NCI-H128 (cell line): ENCODE results near the gene CRTC2.

Experiments
- DNase-seq: peaks from one replicate; lab custom pipeline; 2025; ENCODE audit not compliant: unreplicated experiment; lab: John Stamatoyannopoulos, UW

Gene CRTC2

DNA sequence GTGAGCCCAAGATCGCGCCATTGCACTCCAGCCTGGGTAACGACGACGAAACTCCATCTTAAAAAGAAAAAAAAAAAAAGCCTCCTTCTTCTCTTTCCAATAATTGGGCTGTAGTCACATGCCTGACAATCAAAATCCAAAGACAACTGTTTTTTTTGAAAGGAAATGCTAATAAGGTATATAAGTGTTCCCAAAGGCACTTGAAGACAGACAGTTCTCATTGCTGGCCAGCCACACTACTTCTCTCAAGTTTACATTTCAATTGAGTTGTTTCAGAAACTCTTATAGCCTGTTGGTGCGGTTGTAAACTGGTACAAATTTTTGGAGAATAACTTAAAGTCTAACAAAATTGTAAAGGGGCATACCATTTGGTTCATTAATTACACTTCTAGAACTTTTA, 58.9 kb downstream of the CRTC2 start:
- DNase-seq, result no peak
